Activated naive CD4-positive, alpha-beta T cell treated with Interleukin-2 at 50 U/mL for 16 hours (primary cell): ENCODE data around the gene TANC1.

Experiments used
- DNase-seq: peaks from one replicate; pipeline ENCODE4 v3.0.0-alpha.2; 2020

The TANC1 gene

GRCh38 chr2:159175927-159176326 lies 207.5 kb downstream of the TANC1 start:
- no peak for DNase-seq

DNA sequence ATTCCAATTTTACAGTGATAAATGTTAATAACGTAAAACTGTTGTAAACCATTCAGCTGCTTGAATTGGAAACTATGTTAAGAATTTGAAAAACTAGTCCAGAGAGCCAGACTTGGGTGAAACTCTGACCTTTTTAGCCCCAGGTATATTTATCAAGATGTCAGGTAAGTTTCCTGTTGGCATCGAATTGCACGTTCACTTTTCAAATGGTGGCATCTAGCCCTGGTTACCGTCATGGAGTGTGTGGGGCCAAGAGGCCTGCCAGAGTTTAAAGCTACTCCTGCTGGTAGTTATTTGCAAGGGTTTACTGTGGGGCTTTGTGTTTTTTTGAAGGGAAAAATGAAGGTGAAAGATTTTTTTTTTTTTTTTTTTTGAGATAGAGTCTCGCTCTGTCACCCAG lies 208.1 kb downstream of the TANC1 start:
- DNase-seq, result no peak

GRCh38 chr2:159177357-159177756 lies 208.9 kb downstream of the TANC1 start:
- no peak for DNase-seq

GRCh38 chr2:159177957-159178356 lies 209.5 kb downstream of the TANC1 start:
- DNase-seq, result no peak

- no peak for DNase-seq
Measured at GRCh38 chr2:159179096-159179495, 210.7 kb downstream of the TANC1 start.

DNA sequence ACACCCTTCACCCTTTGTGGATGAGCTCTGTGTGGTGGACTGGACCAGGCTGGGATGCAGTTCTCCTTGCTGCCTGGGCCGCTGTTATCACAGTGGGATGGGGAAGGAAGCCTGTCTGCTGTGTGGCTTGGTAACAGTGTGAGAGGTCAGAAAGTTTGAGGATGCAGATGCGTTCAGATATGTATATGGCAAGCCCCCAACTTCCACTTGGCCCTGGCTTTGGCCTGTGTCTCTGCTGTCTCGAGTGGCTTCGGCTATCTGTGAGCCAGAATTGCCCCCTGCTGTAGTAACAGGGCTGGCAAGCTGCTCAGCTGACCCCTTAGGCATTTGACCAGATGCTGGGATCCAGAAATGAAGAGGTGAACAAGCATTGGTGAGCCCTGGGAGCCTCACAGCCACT lies 211.3 kb downstream of the TANC1 start:
- no peak for DNase-seq

DNA sequence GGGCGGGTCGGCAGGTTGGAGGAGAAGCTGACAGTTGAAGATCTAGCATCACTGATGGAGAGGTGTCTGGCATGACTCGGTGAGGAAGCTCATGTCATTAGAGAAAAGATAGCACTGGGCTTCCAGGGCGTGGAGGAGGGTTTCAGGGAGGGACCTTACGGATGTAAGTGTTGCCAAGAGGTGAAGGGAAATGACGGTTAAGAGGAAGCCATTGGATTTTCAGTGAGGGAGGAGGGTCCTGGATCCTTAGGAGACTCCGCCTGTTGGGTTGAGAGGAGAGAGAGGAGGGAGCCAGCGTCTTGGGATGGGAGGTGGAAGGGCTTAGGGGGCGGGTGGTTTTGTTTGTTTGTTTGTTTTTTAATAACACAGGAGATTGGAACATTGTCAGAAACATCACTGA lies 214.9 kb downstream of the TANC1 start:
- no peak for DNase-seq

DNA sequence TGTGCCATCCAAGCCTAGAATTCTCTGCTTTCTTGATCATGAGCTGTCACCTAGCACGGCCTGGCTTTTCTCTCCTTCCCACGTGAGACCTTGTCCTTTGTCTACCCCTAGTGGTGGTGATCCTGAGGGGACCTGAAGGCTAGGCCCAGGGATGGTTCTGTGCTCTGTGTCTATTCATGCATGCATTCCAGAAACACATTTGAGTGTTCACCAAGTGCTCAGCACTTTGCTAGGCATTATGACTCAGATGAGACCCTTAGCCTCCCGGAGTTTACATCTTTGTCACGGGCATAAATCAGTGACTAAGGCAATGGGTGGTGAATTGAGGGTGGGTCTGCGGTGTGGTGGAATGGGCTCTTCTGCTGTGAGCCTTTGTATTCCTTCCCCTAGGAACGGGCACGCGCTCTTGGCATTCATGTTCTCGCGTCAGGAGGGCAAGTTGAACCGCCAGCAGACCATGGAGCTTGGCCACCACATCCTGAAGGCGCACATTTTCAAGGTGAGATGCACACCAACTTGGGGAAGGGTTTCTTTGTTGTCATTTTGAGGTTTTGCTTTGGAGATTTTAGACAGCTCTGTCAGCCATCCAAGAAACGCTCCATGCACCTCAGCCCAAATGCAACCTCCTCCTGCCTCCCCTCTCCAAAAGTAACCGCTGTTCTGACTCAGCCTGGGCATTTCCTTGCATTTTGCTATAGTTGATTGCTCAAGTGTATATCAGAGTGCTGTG lies 217.1 kb downstream of the TANC1 start:
- no peak for DNase-seq

DNA sequence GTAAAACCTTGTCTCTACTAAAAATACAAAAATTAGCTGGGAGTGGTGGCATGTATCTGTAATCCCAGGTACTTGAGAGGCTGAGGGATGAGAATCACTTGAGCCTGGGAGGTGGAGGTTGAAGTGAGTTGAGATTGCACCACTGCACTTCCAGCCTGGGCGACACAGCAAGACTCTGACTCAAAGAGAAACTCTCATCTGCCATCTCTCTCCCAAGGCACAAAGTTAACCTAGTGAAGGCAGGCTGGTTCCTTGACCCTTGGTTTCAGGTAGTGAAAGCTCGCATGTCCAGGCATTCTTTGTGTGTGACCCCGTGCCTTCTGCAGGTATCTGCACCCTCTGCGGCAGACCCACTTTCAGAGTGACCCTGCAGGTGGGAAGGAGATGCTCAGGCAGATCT lies 218.0 kb downstream of the TANC1 start:
- DNase-seq, result no peak

DNA sequence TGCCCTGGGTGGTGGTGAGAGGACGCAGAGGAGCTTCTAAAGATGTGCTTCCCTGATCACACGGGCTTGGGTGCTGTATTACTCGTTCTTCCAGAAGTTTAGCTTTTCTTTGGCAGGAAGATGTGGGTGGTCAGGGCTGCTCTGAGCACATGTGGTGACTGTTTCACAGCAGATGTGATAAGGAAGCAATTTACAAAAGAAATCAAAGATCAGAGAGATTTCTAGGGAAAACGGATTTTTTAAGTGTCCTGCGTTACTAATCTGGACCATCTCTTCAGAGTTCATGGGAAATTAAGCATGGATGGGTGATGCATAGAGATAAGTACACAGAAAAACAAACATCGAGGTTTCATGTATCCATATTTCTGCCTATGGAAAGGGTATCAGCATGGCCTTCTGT lies 218.7 kb downstream of the TANC1 start:
- no peak for DNase-seq

DNA sequence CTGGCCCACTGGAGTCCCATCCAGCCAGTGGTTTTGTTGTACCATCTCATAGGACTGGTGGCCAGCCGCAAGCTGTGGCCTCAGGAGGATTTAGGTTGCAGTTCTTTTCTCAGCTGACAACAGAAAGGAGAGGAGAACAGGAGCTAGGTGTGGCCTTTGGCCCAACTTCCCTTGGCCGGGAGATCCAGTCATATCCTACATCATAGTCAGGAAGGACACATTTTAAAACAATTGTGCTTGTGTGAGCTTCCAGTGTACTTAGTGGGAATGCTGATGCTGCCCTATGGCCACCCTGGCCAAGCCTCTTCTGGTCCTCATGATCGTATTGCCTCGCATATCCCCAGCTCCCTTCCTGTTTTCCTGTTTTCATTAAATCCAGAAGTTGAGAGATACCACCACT lies 220.0 kb downstream of the TANC1 start:
- no peak for DNase-seq

- no peak for DNase-seq
Measured at GRCh38 chr2:159192371-159192918, 224.0 kb downstream of the TANC1 start.

DNA sequence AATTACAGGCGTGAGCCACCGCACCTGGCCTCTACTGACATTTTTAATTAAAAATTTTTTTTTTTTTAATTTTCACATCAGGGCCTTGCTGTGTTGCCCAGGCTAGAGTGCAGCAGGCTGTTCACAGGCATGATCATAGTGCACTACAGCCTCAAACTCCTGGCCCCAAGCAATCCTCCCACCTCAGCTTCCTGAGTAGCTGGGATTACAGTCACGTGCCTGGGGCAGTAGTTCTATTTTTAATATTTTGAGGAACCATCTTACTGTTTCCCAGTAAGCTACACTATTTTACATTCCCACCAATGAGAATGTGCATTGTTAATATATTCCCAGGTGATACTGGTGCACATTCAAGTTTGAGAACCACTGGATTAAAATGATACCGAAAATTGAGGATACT lies 225.4 kb downstream of the TANC1 start:
- no peak for DNase-seq

GRCh38 chr2:159194241-159194640 lies 225.8 kb downstream of the TANC1 start:
- DNase-seq, result no peak

DNA sequence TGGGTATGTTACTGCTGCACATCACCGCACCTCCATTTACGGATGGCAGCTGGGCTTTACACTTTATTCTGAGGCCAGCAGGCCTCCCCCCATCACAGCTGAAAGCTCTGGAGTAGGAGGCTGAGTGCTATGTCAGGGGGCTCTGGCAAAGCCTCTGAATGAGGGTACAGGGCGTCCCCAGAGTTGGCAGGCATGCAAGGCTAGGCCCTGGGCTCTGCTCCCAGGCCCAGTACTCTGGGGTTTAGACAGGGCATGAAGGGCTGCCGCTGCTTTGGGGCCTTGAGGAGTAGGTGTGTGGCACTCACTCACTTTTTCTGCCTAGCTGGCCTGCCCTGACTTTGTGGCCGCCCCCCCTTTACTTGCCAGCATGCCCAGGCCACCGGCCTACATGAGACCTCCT lies 227.3 kb downstream of the TANC1 start:
- DNase-seq, result no peak

DNA sequence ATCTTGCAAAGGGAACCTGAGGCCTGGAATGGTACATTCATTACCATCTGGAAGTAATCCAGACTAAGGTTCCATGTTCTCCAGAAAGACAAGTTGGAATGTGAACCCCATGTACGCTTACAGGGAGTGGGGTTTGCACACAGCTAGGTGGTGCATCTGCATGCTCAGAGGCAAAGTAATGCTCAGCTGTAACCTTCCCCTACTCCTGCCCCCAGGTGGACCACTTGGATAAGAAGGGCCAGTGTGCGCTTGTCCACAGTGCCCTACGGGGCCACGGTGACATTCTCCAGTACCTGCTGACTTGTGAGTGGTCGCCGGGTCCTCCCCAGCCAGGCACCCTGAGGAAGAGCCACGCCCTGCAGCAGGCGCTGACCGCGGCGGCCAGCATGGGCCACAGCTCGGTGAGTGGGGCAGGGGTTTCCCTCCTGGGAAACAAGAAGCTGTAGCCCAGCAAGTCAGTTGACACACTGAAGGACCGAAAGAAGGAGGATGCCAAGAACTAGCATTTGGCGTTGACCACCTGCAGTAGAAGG lies 228.0 kb downstream of the TANC1 start:
- no peak for DNase-seq

DNA sequence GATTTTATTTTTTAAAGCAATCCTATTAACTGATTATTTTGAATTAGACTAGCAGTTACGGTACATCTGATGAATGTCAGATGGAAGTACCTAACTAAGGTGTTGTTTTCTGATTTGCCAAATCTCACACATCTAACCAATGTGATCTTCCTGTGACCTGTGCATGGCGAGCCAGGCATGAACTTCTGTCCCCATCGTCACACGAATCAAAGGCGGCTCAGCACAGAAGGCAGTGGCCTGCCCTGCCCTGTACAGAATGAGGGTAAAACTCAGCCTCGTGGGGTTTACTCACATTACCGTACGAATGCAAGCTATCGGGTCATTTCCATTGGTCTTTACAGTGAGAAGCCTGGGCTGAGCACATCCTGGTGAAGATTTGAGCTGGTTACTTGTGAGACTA lies 230.8 kb downstream of the TANC1 start:
- DNase-seq, result no peak

GRCh38 chr2:159199761-159200465 lies 231.5 kb downstream of the TANC1 start:
- DNase-seq, result no peak

GRCh38 chr2:159200498-159200897 lies 232.1 kb downstream of the TANC1 start:
- DNase-seq, result no peak

- DNase-seq, result peak; percentile 7
Measured at GRCh38 chr2:159201360-159202063, 233.1 kb downstream of the TANC1 start.

GRCh38 chr2:159202568-159203071 lies 234.2 kb downstream of the TANC1 start:
- no peak for DNase-seq

GRCh38 chr2:159204381-159205144 lies 236.1 kb downstream of the TANC1 start:
- DNase-seq, result no peak
